T-helper 1 cell treated with Interleukin-12 subunit alpha and Interleukin-12 subunit beta and Interleukin-4 antibody, amounts not matched to agents 30 ng/mL and 1 ng/mL, for 36 hours (primary cell): ENCODE measurements around the gene HMOX2. TPM values are rescaled to one million over a fixed set of nuclear protein-coding genes. Genes with fewer than 3 reads are reported as not detected.

ENCODE experiments used
- intact Hi-C: fragments of 100-400 bp; cut with micrococcal nuclease; formaldehyde crosslinking; loops from one replicate; pipeline ENCODE4 v1.15.1; 2024
- total RNA-seq: library from RNA; stranded (reverse); gene quantifications from 2 replicates; pipeline ENCODE4 v1.2.3, GENCODE V29; 2022

Gene HMOX2
- total RNA-seq, 1 donor from 2014 or later: 74.5 TPM

GRCh38 chr16:4463522-4464163, 12.6 kb upstream of the HMOX2 start:
- intact Hi-C loops: no loop called here

GRCh38 chr16:4465977-4466779, 10.0 kb upstream of the HMOX2 start:
- intact Hi-C loops: no loop called here

- intact Hi-C loops: no loop called here
Measured at GRCh38 chr16:4467916-4468315, 8.3 kb upstream of the HMOX2 start.

- intact Hi-C loops: no loop called here
Measured at GRCh38 chr16:4468972-4469371, 7.2 kb upstream of the HMOX2 start.

GRCh38 chr16:4471869-4472268, 4.3 kb upstream of the HMOX2 start:
- intact Hi-C loops: no loop called here

GRCh38 chr16:4472880-4473279, 3.3 kb upstream of the HMOX2 start:
- intact Hi-C loops: no loop called here

GRCh38 chr16:4474192-4474961, 1.8 kb upstream of the HMOX2 start, which contains the start of gene NMRAL1:
Gene NMRAL1, minus strand, starts transcription at chr16:4474625. Its CDS starts 493 bp downstream, at chr16:4474132.
- intact Hi-C loops: no loop called here

GRCh38 chr16:4477966-4478365, 1.8 kb downstream of the HMOX2 start:
- intact Hi-C loops: loop anchor here (1.0 to 5.0 kb wide), 6 partner anchors 39 to 481 kb away; partner anchors contain the start of genes MGRN1, SEC14L5, TFAP4 and ZNF500

- intact Hi-C loops: no loop called here
Measured at GRCh38 chr16:4481526-4481925, 5.3 kb downstream of the HMOX2 start.

GRCh38 chr16:4481963-4482362, 5.8 kb downstream of the HMOX2 start:
- intact Hi-C loops: no loop called here

- intact Hi-C loops: no loop called here
Measured at GRCh38 chr16:4486126-4486893, 10.1 kb downstream of the HMOX2 start.

- intact Hi-C loops: loop anchor here (1.0 kb wide), 2 partner anchors 12 to 17 kb away; partner anchors contain the start of gene HMOX2
Measured at GRCh38 chr16:4487955-4488498, 11.8 kb downstream of the HMOX2 start.

GRCh38 chr16:4488499-4488967, 12.3 kb downstream of the HMOX2 start:
- intact Hi-C loops: loop anchor here (1.0 kb wide), 2 partner anchors 12 to 17 kb away; partner anchors contain the start of gene HMOX2

GRCh38 chr16:4489030-4489429, 12.8 kb downstream of the HMOX2 start:
- intact Hi-C loops: no loop called here

- intact Hi-C loops: no loop called here
Measured at GRCh38 chr16:4491898-4492297, 15.7 kb downstream of the HMOX2 start.

GRCh38 chr16:4494746-4495490, 18.7 kb downstream of the HMOX2 start:
- intact Hi-C loops: no loop called here

GRCh38 chr16:4495766-4496165, 19.6 kb downstream of the HMOX2 start:
- intact Hi-C loops: no loop called here

GRCh38 chr16:4496305-4496704, 20.1 kb downstream of the HMOX2 start:
- intact Hi-C loops: no loop called here

- intact Hi-C loops: no loop called here
Measured at GRCh38 chr16:4498546-4499195, 22.5 kb downstream of the HMOX2 start.
